Ammon's horn (tissue), 1 donor: ENCODE measurements around the gene PTK6.
"Not testable (repeated sequence)": the region's sequence is repeated elsewhere in the genome, so short reads cannot be mapped to it uniquely, and the experiment has no call there.

Experiments
- DNase-seq: peaks from one replicate; pipeline ENCODE4 v3.0.0-alpha.2; 2016; ENCODE audit warnings: low spot score

Gene PTK6

GRCh38 chr20:63493563-63494020 is 43.6 kb downstream of the PTK6 start:
- DNase-seq, result no peak

- DNase-seq, result no peak
Observed at GRCh38 chr20:63492982-63493381, 44.2 kb downstream of the PTK6 start.

- no peak for DNase-seq
Observed at GRCh38 chr20:63492518-63492917, 44.7 kb downstream of the PTK6 start.

DNA sequence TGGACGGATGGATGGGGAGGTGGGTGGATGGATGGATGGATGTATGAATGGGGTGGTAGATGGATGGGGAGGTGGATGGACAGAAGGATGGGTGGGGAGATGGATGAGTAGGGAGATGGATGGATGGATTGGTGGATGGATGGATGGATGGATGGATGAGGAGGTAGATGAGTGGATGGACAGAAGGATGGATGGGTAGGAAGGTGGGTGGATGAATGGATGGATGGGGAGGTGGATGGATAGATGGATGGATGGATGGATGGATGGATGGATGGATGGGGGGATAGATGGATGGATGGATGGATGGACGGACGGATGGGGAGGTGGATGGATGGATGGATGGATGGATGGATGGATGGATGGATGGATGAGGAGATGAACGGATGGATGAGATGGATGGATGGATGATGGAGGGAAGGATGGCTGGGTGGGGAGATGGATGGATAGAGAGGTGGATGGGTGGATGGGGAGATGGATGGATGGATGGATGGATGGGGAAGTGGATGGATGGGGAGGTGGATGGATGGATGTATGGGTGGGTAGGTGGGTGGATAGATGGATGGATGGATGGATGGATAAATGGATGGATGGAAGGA is 45.4 kb downstream of the PTK6 start:
- no peak for DNase-seq

DNA sequence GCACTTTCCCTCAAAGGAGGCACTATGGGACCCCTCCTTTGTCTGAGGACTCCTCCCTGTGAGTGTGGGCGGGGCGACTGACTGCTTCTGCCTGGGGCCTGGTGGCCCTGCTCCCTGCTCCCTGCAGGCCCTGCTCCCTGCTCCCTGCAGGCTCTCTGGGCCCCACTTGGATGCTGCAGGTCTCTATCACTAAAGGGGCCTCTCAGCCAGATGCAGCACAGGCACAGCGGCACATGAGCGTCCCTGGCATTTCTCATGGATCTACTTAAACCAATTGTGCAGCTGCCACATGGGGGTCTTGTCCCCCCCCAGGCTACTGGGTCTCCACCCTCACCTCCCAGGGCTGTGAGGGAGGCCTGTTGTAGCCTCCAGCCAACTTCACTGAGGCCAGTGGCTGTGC is 46.1 kb downstream of the PTK6 start:
- DNase-seq, result no peak

- no peak for DNase-seq
Observed at GRCh38 chr20:63490416-63490815, 46.8 kb downstream of the PTK6 start.

DNA sequence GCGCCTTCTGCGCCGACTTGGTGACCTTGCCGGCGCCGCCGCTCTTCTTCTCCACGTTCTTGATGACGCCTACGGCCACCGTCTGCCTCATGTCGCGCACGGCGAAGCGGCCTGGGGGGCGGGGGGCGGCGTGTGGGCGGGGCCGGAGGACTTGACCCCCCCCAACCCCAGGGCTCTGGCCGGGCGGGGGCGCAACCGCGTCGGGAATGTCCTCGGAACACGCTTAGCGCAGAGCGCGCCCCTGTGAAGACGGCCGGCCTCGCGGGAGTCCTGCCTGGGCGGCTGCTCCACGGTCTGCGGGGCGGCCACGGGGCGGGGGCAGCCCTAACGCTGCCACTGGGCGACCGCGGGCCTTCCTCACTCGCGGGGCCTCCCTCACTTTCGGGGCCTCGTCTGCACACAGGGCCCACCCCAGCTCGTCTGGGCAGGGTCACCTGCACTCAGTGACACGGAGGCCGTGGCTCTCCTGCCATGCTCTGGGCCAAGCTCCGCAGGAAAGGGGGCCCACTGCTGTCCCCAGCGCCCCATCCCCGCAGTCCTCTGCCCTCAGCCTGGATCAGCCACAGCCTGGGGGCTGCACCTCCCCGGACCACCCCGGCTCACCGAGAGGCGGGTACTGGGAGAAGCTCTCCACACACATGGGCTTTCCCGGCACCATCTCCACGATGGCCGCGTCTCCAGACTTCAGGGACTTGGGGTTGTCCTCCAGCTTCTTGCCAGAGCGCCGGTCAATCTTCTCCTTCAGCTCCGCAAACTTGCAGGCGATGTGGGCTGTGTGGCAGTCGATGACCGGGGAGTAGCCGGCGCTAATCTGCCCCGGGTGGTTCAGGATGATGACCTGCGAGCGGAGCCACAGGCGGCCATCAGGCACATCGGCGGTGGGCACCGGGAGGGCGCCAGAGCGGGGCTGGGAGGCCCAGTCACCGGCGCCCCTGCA is 48.6 kb downstream of the PTK6 start:
- no peak for DNase-seq

DNA sequence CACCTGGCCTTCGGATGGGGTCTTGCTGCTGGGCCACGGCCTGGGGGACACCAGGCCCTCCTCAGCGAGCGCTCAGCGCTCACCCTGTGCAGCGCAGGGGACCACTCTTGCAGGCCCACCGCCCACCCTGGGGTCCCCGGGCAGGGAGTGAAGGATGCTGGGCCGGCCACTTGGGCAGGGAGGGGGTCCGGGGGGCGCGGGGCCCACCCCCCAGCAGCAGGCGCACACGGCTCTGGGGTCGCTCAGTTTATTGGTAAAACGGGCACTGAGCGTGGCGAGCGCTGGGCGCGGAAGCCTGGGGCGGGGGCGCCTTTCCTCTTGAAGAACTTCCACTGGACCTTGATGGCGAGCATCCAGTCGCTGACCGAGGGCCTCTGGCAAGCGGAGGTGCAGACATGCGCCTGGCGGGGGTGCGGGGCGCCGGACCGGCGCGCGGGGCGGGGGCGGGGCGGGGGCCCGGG is 49.4 kb downstream of the PTK6 start:
- DNase-seq, result no peak

GRCh38 chr20:63487116-63487764 is 49.9 kb downstream of the PTK6 start:
- no peak for DNase-seq

GRCh38 chr20:63486300-63486855 is 50.8 kb downstream of the PTK6 start:
- no peak for DNase-seq

DNA sequence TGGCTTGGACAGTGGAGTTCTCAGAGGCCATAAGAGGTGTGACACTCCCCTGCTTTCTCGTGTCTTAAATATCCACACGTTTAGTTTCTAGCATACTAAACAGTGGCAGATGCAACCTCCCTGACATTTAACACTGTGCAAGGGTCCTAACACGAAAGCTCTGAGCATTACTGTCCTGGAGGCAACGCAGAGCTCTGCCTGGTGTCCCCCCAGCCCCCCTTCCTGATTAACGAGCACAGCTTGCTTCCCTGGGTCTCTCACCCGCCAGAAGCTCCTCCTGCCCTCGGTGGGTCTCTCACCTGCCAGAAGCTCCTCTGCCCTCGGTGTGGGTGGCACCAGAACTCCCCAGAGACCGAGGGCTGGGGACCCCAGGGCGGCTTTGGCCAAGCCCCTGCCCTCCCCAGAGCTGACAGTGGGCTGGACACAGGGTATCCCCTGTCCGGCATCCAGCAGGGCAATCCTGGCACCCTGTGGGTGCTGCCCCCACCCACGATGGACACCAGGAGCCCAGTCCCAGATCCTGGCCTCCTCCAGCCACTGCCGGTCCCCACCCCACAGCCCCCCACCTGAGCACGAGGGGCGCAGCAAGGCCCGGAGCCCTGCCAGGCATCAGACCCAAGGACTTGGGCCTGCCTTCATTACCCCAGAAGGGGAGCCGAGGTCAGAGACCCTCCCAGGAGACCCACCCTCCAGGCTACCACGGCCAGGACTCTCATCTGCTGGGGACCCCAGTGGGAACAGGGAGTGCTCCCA is 52.3 kb downstream of the PTK6 start:
- DNase-seq, result no peak

GRCh38 chr20:63484236-63484635 is 52.9 kb downstream of the PTK6 start:
- no peak for DNase-seq

- DNase-seq, result no peak
Observed at GRCh38 chr20:63483834-63484233, 53.3 kb downstream of the PTK6 start.

DNA sequence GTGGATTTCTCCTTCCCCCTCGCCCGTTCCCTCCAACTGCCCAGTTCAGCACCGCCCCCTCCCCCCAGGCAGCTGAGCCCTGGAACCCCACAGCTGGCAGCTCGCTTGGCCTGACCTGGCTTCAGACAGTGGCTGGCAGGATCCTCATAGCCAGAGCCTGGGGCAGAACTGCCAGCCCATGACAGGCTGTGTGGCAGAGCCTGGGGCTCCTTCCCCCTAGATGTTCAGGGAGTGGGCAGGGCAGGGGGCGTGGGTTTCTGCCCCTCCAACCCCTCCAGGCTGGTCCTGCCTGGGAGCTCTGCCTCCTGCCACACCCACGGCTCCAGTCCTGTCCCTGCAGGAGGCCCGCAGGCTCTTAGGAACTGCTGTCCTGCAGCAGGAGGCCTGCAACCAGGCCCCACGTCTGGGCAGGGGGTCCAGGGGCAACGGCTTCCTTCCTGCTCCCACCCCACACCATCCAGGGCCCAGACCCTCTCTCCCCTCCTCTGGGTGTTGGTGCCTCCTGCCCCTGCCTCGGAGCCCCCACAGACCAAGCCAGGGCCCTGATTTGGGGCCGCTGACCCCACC is 55.1 kb downstream of the PTK6 start:
- DNase-seq, result no peak

GRCh38 chr20:63481503-63481902 is 55.7 kb downstream of the PTK6 start:
- no peak for DNase-seq

DNA sequence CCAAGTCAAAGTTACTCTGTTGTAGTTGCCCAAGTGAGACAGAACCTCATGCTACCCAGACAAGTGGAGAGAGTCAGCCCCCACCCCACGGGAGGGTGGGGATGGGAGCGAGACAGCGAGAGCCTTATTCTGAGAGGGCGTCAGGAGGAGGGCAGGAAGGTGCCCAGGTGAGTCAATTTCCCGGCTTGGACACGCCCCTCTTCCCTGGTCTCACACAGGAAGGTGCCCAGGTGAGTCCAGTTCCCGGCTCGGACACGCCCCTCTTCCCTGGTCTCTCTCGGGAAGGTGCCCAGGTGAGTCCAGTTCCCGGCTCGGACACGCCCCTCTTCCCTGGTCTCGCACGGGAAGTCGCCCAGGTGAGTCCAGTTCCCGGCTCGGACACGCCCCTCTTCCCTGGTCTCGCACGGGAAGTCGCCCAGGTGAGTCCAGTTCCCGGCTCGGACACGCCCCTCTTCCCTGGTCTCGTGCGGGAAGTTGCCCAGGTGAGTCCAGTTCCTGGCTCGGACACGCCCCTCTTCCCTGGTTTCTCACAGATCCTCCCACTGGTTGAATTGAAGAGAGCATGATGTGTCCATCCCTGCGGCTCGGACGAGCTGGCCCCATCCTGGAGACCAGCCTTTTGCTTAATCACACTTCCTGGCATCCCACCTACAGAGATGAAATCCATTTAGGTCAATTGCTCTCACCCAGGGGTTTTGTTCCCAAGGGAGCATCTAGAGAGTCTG is 57.3 kb downstream of the PTK6 start:
- DNase-seq, result not testable (repeated sequence)

GRCh38 chr20:63478346-63479302 is 58.6 kb downstream of the PTK6 start:
- DNase-seq, result no peak
